GM23338 (cell line): Measurements from ENCODE around the gene ZNF322. TPM values are rescaled to one million over a fixed set of nuclear protein-coding genes. Genes with fewer than 3 reads are reported as not detected.

Experiments
- ATAC-seq: fragments of 200-7000 bp; cut with Tn5 transposase; 3 replicates; pipeline ENCODE4 v1.9.1; 2020
- DNase-seq: peaks from one replicate; pipeline ENCODE4 v3.0.0-alpha.2; 2015; ENCODE audit warnings: low spot score
- H2AFZ ChIP-seq: fragments of 200-600 bp; sonication (generic); 2 replicates; pipeline ENCODE4 v1.8.0; 2016; ENCODE audit warnings: antibody characterized with exemption, mild to moderate bottlenecking, moderate library complexity
- H3F3A ChIP-seq: fragments of 200-600 bp; sonication (generic); replicated peaks from 2 replicates; pipeline ENCODE4 v1.8.0; 2017; ENCODE audit warnings: antibody characterized with exemption, mixed run types, low read depth
- H3K27ac ChIP-seq: fragments of 200-600 bp; sonication (generic); 2 replicates; pipeline ENCODE4 v1.6.1; 2016; ENCODE audit warnings: low read depth
- H3K27me3 ChIP-seq: fragments of 200-600 bp; sonication (generic); 2 replicates; pipeline ENCODE4 v1.8.0; 2016; ENCODE audit warnings: mild to moderate bottlenecking, mixed run types, moderate library complexity; ENCODE audit not compliant: insufficient read depth
- H3K36me3 ChIP-seq: fragments of 200-600 bp; sonication (generic); 2 replicates; pipeline ENCODE4 v1.8.0; 2016; ENCODE audit warnings: mild to moderate bottlenecking; ENCODE audit not compliant: insufficient read depth
- H3K4me1 ChIP-seq: fragments of 200-600 bp; sonication (generic); 2 replicates; pipeline ENCODE4 v1.8.0; 2016; ENCODE audit warnings: mild to moderate bottlenecking, moderate library complexity; ENCODE audit not compliant: insufficient read depth
- H3K4me2 ChIP-seq: fragments of 200-600 bp; sonication (generic); 2 replicates; pipeline ENCODE4 v1.7.1; 2017; ENCODE audit warnings: mixed run types
- H3K4me3 ChIP-seq: fragments of 200-600 bp; sonication (generic); 2 replicates; pipeline ENCODE4 v1.6.1; 2016; ENCODE audit warnings: mixed run types
- H3K79me2 ChIP-seq: fragments of 200-600 bp; sonication (generic); replicated peaks from 2 replicates; pipeline ENCODE4 v1.8.0; 2017; ENCODE audit warnings: mild to moderate bottlenecking; ENCODE audit not compliant: insufficient read depth
- H3K9me2 ChIP-seq: fragments of 200-600 bp; sonication (generic); 2 replicates; pipeline ENCODE4 v1.8.0; 2017; ENCODE audit not compliant: insufficient read depth
- H4K20me1 ChIP-seq: fragments of 200-600 bp; sonication (generic); replicated peaks from 2 replicates; pipeline ENCODE4 v1.8.0; 2017; ENCODE audit warnings: mild to moderate bottlenecking; ENCODE audit not compliant: insufficient read depth
- H3K27ac Mint-ChIP-seq: 2 replicates; pipeline ENCODE4 v1.8.0; 2020; ENCODE audit warnings: inconsistent platforms, mild to moderate bottlenecking, moderate library complexity, mixed read lengths
- H3K27me3 Mint-ChIP-seq: 3 replicates; pipeline ENCODE4 v1.8.0; 2022; ENCODE audit warnings: low read depth, mild to moderate bottlenecking, moderate library complexity, mixed read lengths, inconsistent platforms; ENCODE audit not compliant: insufficient read depth, poor library complexity
- H3K36me3 Mint-ChIP-seq: 3 replicates; pipeline ENCODE4 v1.8.0; 2021; ENCODE audit warnings: low read depth, mild to moderate bottlenecking, inconsistent platforms, moderate library complexity, mixed read lengths
- H3K4me1 Mint-ChIP-seq: 3 replicates; pipeline ENCODE4 v1.8.0; 2020; ENCODE audit warnings: mild to moderate bottlenecking, inconsistent platforms, mixed read lengths
- H3K4me3 Mint-ChIP-seq: 3 replicates; pipeline ENCODE4 v1.8.0; 2021; ENCODE audit warnings: moderate library complexity, mild to moderate bottlenecking, inconsistent platforms, mixed read lengths
- H3K9me3 Mint-ChIP-seq: 3 replicates; pipeline ENCODE4 v1.8.0; 2020; ENCODE audit warnings: moderate library complexity, mild to moderate bottlenecking, inconsistent platforms, mixed read lengths
- CREB1 ChIP-seq: fragments of 250-450 bp; sonication (Bioruptor Pico); IDR thresholded peaks from 2 replicates; pipeline ENCODE4 v1.5.0; 2020; ENCODE audit warnings: low read depth, mild to moderate bottlenecking, moderate library complexity
- ETS1 ChIP-seq: IDR thresholded peaks from 2 replicates; pipeline ENCODE4 v1.6.1; 2016; ENCODE audit warnings: antibody characterized with exemption
- EZH2 ChIP-seq: fragments of 200-600 bp; sonication (generic); IDR thresholded peaks from one replicate; pipeline ENCODE4 v1.8.0; 2017; ENCODE audit warnings: antibody characterized with exemption, mild to moderate bottlenecking, low read depth; ENCODE audit not compliant: unreplicated experiment
- JUNB ChIP-seq: IDR thresholded peaks from one replicate; pipeline ENCODE4 v1.6.1; 2016; ENCODE audit warnings: antibody characterized with exemption; ENCODE audit not compliant: unreplicated experiment
- NANOG ChIP-seq: IDR thresholded peaks from 2 replicates; pipeline ENCODE4 v1.6.1; 2016; ENCODE audit warnings: antibody characterized with exemption, borderline replicate concordance
- POLR2AphosphoS5 ChIP-seq: IDR thresholded peaks from 2 replicates; pipeline ENCODE4 v1.6.1; 2016; ENCODE audit warnings: antibody characterized with exemption, low read depth
- REST ChIP-seq: IDR thresholded peaks from one replicate; pipeline ENCODE4 v1.6.1; 2018; ENCODE audit warnings: antibody characterized with exemption; ENCODE audit not compliant: unreplicated experiment
- ZNF114 ChIP-seq: fragments of 250-450 bp; sonication (Bioruptor Pico); IDR thresholded peaks from 2 replicates; pipeline ENCODE4 v1.5.0; 2020; ENCODE audit warnings: mild to moderate bottlenecking, moderate library complexity
- ZNF331 ChIP-seq: fragments of 250-450 bp; sonication (Bioruptor Pico); IDR thresholded peaks from 2 replicates; pipeline ENCODE4 v1.5.0; 2020; ENCODE audit warnings: low read depth, mild to moderate bottlenecking, moderate library complexity
- ZNF462 ChIP-seq: fragments of 250-450 bp; sonication (Bioruptor Pico); IDR thresholded peaks from 2 replicates; pipeline ENCODE4 v1.5.0; 2020; ENCODE audit warnings: mild to moderate bottlenecking, moderate library complexity
- polyA plus RNA-seq: library from polyadenylated mRNA; unstranded; fragments of >200 nt; fragmentation: Nextera tagmentation; extraction: Ambion mirVana; gene quantifications from 2 replicates; pipeline ENCODE4 v1.2.1, GENCODE V29; 2016
- total RNA-seq: library from RNA; depleted of rRNA; stranded (reverse); fragments of >200 nt; shearing (Covaris generic); gene quantifications from 2 replicates; pipeline ENCODE4 v1.2.3, GENCODE V29; 2014

The ZNF322 gene
- total and polyA plus RNA-seq, 2 experiments from 2014 or later: 43.3 to 61.0 TPM

GRCh38 chr6:26609463-26609862 is 50.1 kb downstream of the ZNF322 start:
- H3K27ac ChIP-seq: no peak overlapping the region
- no peaks in the 10 kb centered on the region; the same call in 1 of the 2 replicates for H4K20me1 ChIP-seq
- no peak for TF ChIP-seq POLR2AphosphoS5
- TF ChIP-seq ETS1: no peak
- no peak for TF ChIP-seq ZNF114
- TF ChIP-seq NANOG: no peak
- TF ChIP-seq ZNF331 (CRISPR knock-in tag): no peak
- no peak for TF ChIP-seq JUNB
- TF ChIP-seq ZNF462 (CRISPR knock-in tag): no peak
- TF ChIP-seq EZH2: no peak
- TF ChIP-seq CREB1 (CRISPR knock-in tag): no peak
- no peak for TF ChIP-seq REST
- peaks cover 6% of the 10 kb centered on the region; the same call in 1 of the 2 replicates for H3K4me1 ChIP-seq
- no peak overlapping the region for H3K4me3 ChIP-seq
- no peaks in the 10 kb centered on the region for H3K9me2 ChIP-seq
- no peak overlapping the region for H3K27ac Mint-ChIP-seq
- H3K4me2 ChIP-seq: no peak overlapping the region
- DNase-seq: no peak
- H3K27me3 ChIP-seq: peaks cover 52% of the 10 kb centered on the region
- no peaks in the 10 kb centered on the region for H3K36me3 ChIP-seq
- H3K79me2 ChIP-seq: no peaks in the 10 kb centered on the region
- no peak overlapping the region; the same call in 2 of the 3 replicates for H3K4me3 Mint-ChIP-seq
- no peaks in the 10 kb centered on the region for H3K36me3 Mint-ChIP-seq
- no peak for ATAC-seq
- H3K4me1 Mint-ChIP-seq: peaks cover 9% of the 10 kb centered on the region; the same call in 2 of the 3 replicates
- peaks cover 37% of the 10 kb centered on the region for H3K27me3 Mint-ChIP-seq
- 0 out of 2 replicates have a peak, but pooled peaks cover 3% of the 10 kb centered on the region for H3F3A ChIP-seq
- H2AFZ ChIP-seq: no peak overlapping the region
- no peaks in the 10 kb centered on the region for H3K9me3 Mint-ChIP-seq
